AG04450 (cell line): ENCODE measurements around the gene LEKR1. TPM values are rescaled to one million over a fixed set of nuclear protein-coding genes. Genes with fewer than 3 reads are reported as not detected.
A peak's percentile ranks its signal among the peaks of the same experiment; 100 is the strongest.

Source experiments
- CTCF ChIA-PET: fragments of 300-600, 350-600 bp; formaldehyde crosslinking; extraction: SDS; loops from one replicate; lab custom pipeline; 2022; ENCODE audit warnings: antibody characterized with exemption, inconsistent platforms; lab: Charles Lee
- POLR2A ChIA-PET: fragments of 350-600 bp; formaldehyde crosslinking; extraction: SDS; loops from one replicate; lab custom pipeline; 2021; ENCODE audit warnings: antibody characterized with exemption, inconsistent platforms; lab: Yijun Ruan, JAX
- DNase-seq: peaks from one replicate; pipeline ENCODE4 v3.0.0-alpha.2; 2011; ENCODE audit warnings: low read depth, low spot score
- H3K27ac ChIP-seq: one replicate; pipeline ENCODE4 v1.5.1; 2012; ENCODE audit warnings: low read depth, low read length, control low read depth
- H3K27me3 ChIP-seq: one replicate; pipeline ENCODE4 v1.6.0; 2012; ENCODE audit warnings: low read length; ENCODE audit not compliant: control insufficient read depth, insufficient read depth
- H3K4me3 ChIP-seq: 2 replicates; pipeline ENCODE4 v1.5.1; 2011; ENCODE audit warnings: mild to moderate bottlenecking, low read depth, low read length, control low read depth
- H3K9me3 ChIP-seq: 2 replicates; pipeline ENCODE4 v1.5.1; 2012; ENCODE audit warnings: low read length; ENCODE audit not compliant: control insufficient read depth, insufficient read depth
- polyA plus RNA-seq: library from polyadenylated mRNA; depleted of rRNA; stranded (reverse); fragments of >200 nt; gene quantifications from 2 replicates; pipeline ENCODE4 v1.2.3, GENCODE V29; 2011
- TF ChIP-seq, protein P1 (sequence below): IDR thresholded peaks from 2 replicates; pipeline ENCODE4 v1.5.1; 2011; ENCODE audit warnings: low read depth, low read length, control low read depth, inconsistent platforms

Gene LEKR1
- polyA plus RNA-seq, 1 experiment, result 0.26 TPM

GRCh38 chr3:157079676-157080369 is 253.7 kb downstream of the LEKR1 start:
- no peaks in the 10 kb centered on the region for H3K27me3 ChIP-seq
- H3K4me3 ChIP-seq, result no peak overlapping the region
- TF ChIP-seq, protein P1, sequence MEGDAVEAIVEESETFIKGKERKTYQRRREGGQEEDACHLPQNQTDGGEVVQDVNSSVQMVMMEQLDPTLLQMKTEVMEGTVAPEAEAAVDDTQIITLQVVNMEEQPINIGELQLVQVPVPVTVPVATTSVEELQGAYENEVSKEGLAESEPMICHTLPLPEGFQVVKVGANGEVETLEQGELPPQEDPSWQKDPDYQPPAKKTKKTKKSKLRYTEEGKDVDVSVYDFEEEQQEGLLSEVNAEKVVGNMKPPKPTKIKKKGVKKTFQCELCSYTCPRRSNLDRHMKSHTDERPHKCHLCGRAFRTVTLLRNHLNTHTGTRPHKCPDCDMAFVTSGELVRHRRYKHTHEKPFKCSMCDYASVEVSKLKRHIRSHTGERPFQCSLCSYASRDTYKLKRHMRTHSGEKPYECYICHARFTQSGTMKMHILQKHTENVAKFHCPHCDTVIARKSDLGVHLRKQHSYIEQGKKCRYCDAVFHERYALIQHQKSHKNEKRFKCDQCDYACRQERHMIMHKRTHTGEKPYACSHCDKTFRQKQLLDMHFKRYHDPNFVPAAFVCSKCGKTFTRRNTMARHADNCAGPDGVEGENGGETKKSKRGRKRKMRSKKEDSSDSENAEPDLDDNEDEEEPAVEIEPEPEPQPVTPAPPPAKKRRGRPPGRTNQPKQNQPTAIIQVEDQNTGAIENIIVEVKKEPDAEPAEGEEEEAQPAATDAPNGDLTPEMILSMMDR, result no peak
- POLR2A ChIA-PET, result interaction anchor here (0.6 kb wide), 2 partner anchors 19 to 1141 kb away, joined by 3 to 4 read pairs; no protein-coding TSS in a partner anchor
- CTCF ChIA-PET, result interaction anchor here (0.5 to 4.2 kb wide), 7 partner anchors 9 to 405 kb away, joined by 3 to 62 read pairs (median 5); partner anchors contain the start of gene TIPARP
- no peak for DNase-seq
- no peak overlapping the region for H3K27ac ChIP-seq
- no peaks in the 10 kb centered on the region for H3K9me3 ChIP-seq

GRCh38 chr3:157081626-157082210 is 255.6 kb downstream of the LEKR1 start:
- H3K9me3 ChIP-seq, result no peaks in the 10 kb centered on the region
- ChIA-PET POLR2A (interaction anchor here (0.6 to 1.8 kb wide), 5 partner anchors 17 to 1117 kb away, joined by 3 to 10 read pairs (median 5); no protein-coding TSS in a partner anchor), CTCF (interaction anchor here (0.5 to 4.2 kb wide), 49 partner anchors 7 to 868 kb away, joined by 3 to 62 read pairs (median 5); partner anchors contain the start of genes SSR3 and TIPARP)
- no peaks in the 10 kb centered on the region for H3K27me3 ChIP-seq
- no peak overlapping the region for H3K4me3 ChIP-seq
- H3K27ac ChIP-seq, result no peak overlapping the region
- DNase-seq, result peak; percentile 73
- TF ChIP-seq, protein P1, result peak; percentile 95

DNA sequence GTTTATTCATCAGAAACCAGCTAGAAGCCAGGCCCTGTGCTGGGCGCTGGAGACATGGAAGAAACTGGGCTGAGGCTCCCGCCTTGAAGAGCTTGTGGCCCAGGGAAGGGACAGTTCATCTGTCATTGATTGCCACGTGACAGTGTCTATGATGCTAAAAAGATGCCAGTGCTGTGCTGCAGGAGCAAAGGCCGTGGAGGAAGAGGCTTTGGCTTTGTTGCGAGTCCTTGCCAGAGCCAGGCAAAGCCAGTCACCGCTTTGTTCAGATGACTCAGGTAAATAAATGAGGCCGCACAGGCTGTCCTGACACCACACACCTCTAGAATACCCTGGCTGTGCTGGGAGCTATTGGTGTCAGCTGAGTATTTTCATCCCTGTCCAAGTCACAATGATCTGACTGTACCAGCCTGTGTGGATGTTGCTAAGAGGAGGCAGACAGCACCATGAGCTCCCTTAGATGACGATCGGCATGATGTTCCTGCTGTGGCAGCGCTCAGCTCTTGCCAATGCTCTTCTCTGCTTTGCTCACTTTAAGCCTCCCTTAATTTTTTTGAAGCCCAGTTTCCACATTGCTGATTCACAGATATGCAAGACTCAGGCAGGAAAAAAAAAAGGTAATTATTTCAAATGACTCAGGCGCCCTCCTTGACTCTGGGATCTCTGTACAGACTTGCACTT is 256.3 kb downstream of the LEKR1 start:
- no peak overlapping the region for H3K27ac ChIP-seq
- CTCF ChIA-PET, result interaction anchor here (0.5 to 4.2 kb wide), 36 partner anchors 9 to 869 kb away, joined by 3 to 62 read pairs (median 4); partner anchors contain the start of gene TIPARP
- DNase-seq, result no peak

DNA sequence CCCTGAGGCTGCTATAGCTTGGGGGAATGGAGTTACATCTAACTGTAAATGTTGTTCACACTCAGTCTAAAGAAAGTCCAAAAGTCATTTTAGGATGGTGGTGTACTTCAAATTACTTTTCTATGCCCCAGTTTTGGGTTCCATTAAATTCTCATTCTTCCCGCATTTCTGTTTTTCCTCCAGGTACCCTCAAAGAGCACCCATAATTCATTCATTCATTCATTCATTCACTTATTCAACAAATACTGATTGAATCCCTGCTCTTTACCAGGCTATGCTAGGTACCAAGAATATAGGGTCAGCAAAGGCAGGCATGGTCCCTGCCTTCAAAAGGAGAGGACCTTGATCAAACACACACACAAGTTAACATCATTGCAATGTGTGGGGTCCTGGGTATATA is 257.7 kb downstream of the LEKR1 start:
- TF ChIP-seq, protein P1, result no peak
- POLR2A ChIA-PET, result no interaction called here
- DNase-seq, result no peak
- Histone ChIP-seq H3K4me3 (no peak overlapping the region), H3K27ac (no peak overlapping the region), H3K9me3 (no peaks in the 10 kb centered on the region; the same call in 1 of the 2 replicates), H3K27me3 (no peaks in the 10 kb centered on the region)
- CTCF ChIA-PET, result interaction anchor here (1.8 to 9.2 kb wide), 4 partner anchors 53 to 409 kb away, joined by 6 to 86 read pairs (median 60); partner anchors contain the start of gene TIPARP

More for the DNA sequence above, 256.3 kb downstream of the LEKR1 start:
- no peaks in the 10 kb centered on the region for H3K27me3 ChIP-seq
- no peaks in the 10 kb centered on the region for H3K9me3 ChIP-seq
- POLR2A ChIA-PET, result interaction anchor here (0.6 to 1.8 kb wide), 7 partner anchors 17 to 1118 kb away, joined by 3 to 10 read pairs (median 5); no protein-coding TSS in a partner anchor
- H3K4me3 ChIP-seq, result no peak overlapping the region
- TF ChIP-seq, protein P1, result no peak
